NT2/D1 (cell line): ENCODE measurements around the gene CDKN2D.

Experiments used
- SUZ12 ChIP-seq: IDR thresholded peaks from 2 replicates; pipeline ENCODE4 v1.6.1; 2011; ENCODE audit not compliant: insufficient read length, insufficient read depth; ENCODE audit errors: extremely low read depth
- YY1 ChIP-seq: IDR thresholded peaks from 2 replicates; pipeline ENCODE4 v1.6.1; 2011; ENCODE audit not compliant: insufficient read length, insufficient read depth
- ZNF274 ChIP-seq: IDR thresholded peaks from 2 replicates; pipeline ENCODE4 v1.6.1; 2011; ENCODE audit warnings: mild to moderate bottlenecking, low read depth, low read length

- TF ChIP-seq ZNF274 = no peak
- no peak for TF ChIP-seq YY1
- TF ChIP-seq SUZ12 = no peak
Measured at GRCh38 chr19:10552510-10553053, 16.2 kb downstream of the CDKN2D start.
